Fibroblast of mammary gland (primary cell): Measurements from ENCODE around the gene BMERB1.
A peak's percentile ranks its signal among the peaks of the same experiment; 100 is the strongest.

ENCODE experiments used
- DNase-seq: peaks from one replicate; pipeline ENCODE4 v3.0.0-alpha.2; 2010; ENCODE audit warnings: low read depth
- H3K4me3 ChIP-seq: 2 replicates; pipeline ENCODE4 v1.5.1; 2011; ENCODE audit warnings: low read depth, mild to moderate bottlenecking, low read length, moderate library complexity; ENCODE audit not compliant: control insufficient read depth
- TF ChIP-seq, protein P1 (sequence below): conservative IDR thresholded peaks from 2 replicates; pipeline ENCODE4 v1.5.1; 2011; ENCODE audit warnings: low read depth, low read length, inconsistent platforms; ENCODE audit not compliant: control insufficient read depth, insufficient read depth

Gene BMERB1

DNA sequence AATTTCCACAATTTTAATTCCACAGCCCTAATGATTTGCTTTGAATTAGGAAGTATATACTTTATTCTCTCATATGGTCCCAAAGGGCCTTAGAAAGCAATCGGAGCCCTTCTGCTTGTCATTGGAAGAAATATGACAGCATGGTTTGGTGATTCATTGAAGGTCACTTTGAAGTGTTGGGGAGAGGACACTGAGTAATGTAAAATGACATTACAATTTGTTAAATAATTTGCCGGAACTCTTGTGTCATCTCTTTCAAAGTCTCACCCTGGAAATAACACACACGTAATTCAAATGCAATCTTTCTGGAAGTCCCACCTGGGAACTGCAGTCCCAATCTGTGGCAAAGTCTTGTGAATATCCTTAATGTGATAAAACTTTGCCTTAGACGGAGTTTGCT is 59.8 kb downstream of the BMERB1 start:
- H3K4me3 ChIP-seq: no peak overlapping the region
- DNase-seq: peak; percentile 84
- TF ChIP-seq, protein P1, sequence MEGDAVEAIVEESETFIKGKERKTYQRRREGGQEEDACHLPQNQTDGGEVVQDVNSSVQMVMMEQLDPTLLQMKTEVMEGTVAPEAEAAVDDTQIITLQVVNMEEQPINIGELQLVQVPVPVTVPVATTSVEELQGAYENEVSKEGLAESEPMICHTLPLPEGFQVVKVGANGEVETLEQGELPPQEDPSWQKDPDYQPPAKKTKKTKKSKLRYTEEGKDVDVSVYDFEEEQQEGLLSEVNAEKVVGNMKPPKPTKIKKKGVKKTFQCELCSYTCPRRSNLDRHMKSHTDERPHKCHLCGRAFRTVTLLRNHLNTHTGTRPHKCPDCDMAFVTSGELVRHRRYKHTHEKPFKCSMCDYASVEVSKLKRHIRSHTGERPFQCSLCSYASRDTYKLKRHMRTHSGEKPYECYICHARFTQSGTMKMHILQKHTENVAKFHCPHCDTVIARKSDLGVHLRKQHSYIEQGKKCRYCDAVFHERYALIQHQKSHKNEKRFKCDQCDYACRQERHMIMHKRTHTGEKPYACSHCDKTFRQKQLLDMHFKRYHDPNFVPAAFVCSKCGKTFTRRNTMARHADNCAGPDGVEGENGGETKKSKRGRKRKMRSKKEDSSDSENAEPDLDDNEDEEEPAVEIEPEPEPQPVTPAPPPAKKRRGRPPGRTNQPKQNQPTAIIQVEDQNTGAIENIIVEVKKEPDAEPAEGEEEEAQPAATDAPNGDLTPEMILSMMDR: no peak

DNA sequence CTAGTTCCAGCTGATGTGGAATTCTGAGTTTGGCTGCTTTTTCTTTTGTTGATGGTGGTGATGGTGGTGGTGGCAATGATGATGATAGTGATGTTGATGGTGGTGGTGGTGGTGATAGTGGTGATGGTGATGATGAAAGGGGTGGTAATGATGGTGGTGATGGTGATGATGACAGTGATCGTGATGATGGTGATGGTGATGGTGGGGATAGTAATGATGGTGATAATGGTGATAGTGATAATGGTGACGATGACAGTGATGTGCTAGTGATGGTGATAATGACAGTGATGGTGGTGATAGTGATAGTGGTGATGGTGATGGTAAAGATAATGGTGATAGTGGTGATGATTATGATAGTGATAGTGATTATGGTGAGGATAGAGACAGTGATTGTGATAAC is 61.5 kb downstream of the BMERB1 start:
- no peak overlapping the region for H3K4me3 ChIP-seq
- TF ChIP-seq, protein P1: no peak
- no peak for DNase-seq

DNA sequence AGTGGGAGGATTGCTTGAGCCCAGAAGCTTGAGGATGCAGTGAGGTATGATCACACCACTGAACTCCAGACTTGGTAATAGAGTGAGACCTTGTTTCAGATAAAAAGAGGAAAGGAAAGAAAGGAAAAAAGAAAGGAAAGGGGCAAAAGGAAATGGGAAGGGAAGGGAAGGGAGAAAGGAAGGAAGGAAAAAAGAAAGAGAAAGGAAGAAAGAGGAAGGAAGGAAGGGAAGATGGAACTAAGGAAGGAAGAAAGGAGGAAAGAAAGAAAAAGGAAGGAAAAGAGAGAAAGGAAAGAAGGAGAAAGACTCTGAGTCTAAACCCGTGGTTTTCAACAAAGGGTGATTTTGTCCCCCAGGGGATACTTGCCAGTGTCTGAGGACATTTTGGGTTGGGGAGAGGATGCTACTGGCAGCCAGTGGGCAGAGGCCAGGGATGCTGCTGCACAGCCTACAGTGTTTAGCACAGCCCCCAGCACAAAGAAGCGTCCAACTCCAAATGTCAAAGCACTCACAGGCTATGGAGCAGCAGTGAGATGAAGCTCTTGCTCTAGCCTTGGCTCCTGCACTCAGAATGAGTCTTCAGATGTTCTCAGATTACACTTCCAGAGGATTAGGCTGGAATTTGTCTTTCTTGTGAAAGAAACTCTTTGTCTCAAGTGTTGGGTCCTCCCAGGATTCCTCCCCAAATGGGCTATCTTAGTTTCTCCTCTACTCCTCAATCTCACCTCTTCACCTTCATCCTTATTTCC is 64.2 kb downstream of the BMERB1 start:
- no peak overlapping the region for H3K4me3 ChIP-seq
- TF ChIP-seq, protein P1: no peak
- peak; percentile 59 for DNase-seq

DNA sequence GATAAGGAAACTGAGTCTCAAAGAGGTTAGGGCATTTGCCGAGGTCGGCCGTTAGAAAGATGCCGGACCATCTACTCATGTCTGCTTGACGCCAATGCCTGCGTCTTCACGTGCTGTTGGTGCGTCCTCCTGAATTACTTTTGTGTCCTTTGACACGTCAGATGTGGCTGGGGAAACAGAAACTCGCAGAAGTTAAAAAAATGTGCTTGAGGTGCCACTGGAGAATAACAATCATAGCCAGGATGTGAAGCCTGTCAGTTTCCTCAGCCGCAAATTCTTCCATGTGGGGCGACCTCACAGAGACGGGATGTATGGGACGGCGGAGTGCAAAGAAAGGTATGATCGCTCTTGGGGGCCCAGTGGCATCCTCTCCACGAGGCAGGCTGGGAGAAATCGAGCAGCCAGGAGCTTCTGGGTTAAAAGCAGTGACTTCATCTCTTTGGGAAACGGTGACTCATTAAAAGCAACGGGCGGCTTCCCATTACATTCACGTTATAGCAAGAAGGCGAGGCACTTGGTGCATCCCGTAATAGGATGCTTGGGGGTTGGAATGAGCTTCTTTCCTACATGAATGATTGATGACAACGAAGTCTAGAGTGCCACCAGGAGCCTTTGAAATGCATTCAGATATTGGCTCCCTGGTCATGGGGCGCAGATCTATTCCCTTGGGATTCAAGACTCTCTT is 67.8 kb downstream of the BMERB1 start:
- peak; percentile 93 for DNase-seq
- TF ChIP-seq, protein P1: no peak
- no peak overlapping the region for H3K4me3 ChIP-seq

DNA sequence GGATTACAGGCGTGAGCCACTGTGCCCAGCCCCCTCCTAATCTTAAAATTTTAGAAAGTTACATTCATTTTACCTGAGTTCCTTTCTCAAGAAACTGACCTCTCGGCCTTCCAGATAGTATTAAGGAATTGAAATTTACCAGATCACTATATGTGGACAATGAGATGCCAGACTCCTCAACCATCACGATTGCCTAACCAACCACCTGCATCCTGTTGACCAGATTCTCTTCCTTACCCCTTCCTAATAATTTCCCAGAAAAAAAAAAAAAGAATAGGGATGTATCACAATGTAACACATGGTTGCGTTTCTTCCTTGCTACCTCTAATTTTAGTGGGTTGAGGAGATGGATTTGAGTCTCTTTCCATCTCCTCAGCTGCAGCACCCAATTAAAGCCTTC is 72.1 kb downstream of the BMERB1 start:
- TF ChIP-seq, protein P1: no peak
- H3K4me3 ChIP-seq: no peak overlapping the region
- DNase-seq: no peak

DNA sequence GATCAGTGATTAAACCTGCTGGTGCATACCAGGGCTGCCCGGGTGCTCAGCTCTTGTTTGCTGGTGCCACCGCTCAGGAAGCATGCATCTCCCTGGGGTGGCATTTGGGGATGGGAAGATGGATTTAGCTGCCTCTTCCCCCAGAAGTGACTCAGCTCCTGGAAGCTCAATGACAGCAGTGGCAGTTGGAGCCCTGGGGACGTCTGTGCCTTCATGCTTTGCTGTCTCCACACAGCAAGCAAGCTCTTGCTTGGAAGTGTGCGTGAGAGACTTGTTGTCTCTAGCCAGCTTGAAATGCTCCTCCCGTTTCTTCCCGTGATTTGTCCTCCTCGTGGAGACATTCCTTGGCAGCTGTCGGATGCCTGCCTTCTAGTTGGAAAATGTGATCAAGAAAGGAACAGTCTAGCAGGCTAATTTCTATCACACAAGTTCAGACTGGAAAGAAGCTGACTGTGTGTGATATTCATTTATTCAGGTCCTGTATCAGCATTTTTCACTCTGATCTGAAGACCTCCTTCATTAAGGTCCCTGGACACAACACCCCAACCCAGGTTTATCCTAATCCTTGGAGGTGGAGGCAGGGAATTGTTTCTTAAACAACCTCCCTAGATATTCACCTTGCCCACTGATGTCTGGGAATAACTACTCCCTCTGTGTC is 73.0 kb downstream of the BMERB1 start:
- no peak overlapping the region for H3K4me3 ChIP-seq
- peak; percentile 35 for DNase-seq
- TF ChIP-seq, protein P1: no peak
